Heart right ventricle (tissue), 16 donors: Measurements from ENCODE around the gene UHRF1. TPM values are rescaled to one million over a fixed set of nuclear protein-coding genes. Genes with fewer than 3 reads are reported as not detected.

Experiments
- ATAC-seq, 8 donors: fragments of 200-7000 bp; cut with Tn5 transposase; one replicate each; pipeline ENCODE4 v1.9.1; 2020; ENCODE audit warnings: mild to moderate bottlenecking in 8 of 8, moderate library complexity in 8 of 8, moderate number of reproducible peaks in 1 of 8
- DNase-seq, 2 donors: peaks; one replicate each; pipeline ENCODE4 v3.0.0-alpha.2; 2020
- H3K27ac ChIP-seq, 10 donors: fragments of 200-600 bp; sonication (generic) in 2 of 10; one replicate each; pipeline versions ENCODE4 v1.5.0 to v1.8.0; 2020 to 2022; ENCODE audit warnings: mild to moderate bottlenecking in 3 of 10
- H3K27me3 ChIP-seq, 7 donors: fragments of 200-600 bp; one replicate each; pipeline ENCODE4 v1.8.0; 2021 to 2022; ENCODE audit warnings: mild to moderate bottlenecking in 2 of 7
- H3K36me3 ChIP-seq, 9 donors: fragments of 200-600 bp; sonication (generic) in 1 of 9; one replicate each; pipeline versions ENCODE4 v1.5.0 to v1.8.0; 2020 to 2022; ENCODE audit warnings: mild to moderate bottlenecking in 2 of 9
- H3K4me1 ChIP-seq, 9 donors: fragments of 200-600 bp; sonication (generic) in 1 of 9; one replicate each; pipeline versions ENCODE4 v1.5.0 to v1.8.0; 2020 to 2022; ENCODE audit warnings: mild to moderate bottlenecking in 4 of 9
- H3K4me3 ChIP-seq, 10 donors: fragments of 200-600 bp; sonication (generic) in 2 of 10; one replicate each; pipeline versions ENCODE4 v1.5.0 to v1.8.0; 2020 to 2022; ENCODE audit warnings: mild to moderate bottlenecking in 7 of 10, moderate library complexity in 2 of 10
- H3K9me3 ChIP-seq, 11 donors: fragments of 200-600 bp in 10 of 11; sonication (generic) in 2 of 11; one replicate each; pipeline versions ENCODE4 v1.5.0 to v1.8.0; 2013 to 2022; ENCODE audit warnings: mild to moderate bottlenecking in 2 of 11, control low read depth in 1 of 11, moderate library complexity in 1 of 11
- WGBS, 2 donors: extraction: QIAGEN DNeasy Blood & Tissue Kit; methylation state at CpG; one replicate each; pipeline ENCODE4 v1.1.7; 2013; ENCODE audit warnings: inconsistent platforms in 1 of 2; 5-methylcytosine and 5-hydroxymethylcytosine counted together
- intact Hi-C, 10 donors: fragments of 100-400 bp; cut with DNase I; formaldehyde crosslinking; loops; one replicate each; pipeline versions ENCODE4 v1.11.1 to v1.14.2; 2022
- polyA plus RNA-seq, 2 donors: library from polyadenylated mRNA; stranded (reverse); fragments of 200-250 nt; gene quantifications; one replicate each; pipeline ENCODE4 v1.2.3, GENCODE V29; 2013
- total RNA-seq, 10 donors: library from RNA; stranded (reverse); fragmentation: NEBNext Ultra II Directional in 3 of 10; extraction: Animal tissue kit (Norgen Biotek cat#: 25700) in 3 of 10; gene quantifications; one replicate each; pipeline versions ENCODE4 v1.2.1 to v1.2.4, GENCODE V29; 2021 to 2023
- TF ChIP-seq, protein P1 (sequence below), 9 donors: fragments of 200-600 bp; sonication (generic) in 2 of 9; IDR thresholded peaks; one replicate each; pipeline versions ENCODE4 v1.5.0 to v1.8.0; 2021 to 2022; ENCODE audit warnings: antibody characterized with exemption in 9 of 9, mild to moderate bottlenecking in 5 of 9, moderate library complexity in 1 of 9
- donor health status: Arrhythmogenic right ventricular cardiomyopathy.
- donor health status: ischemic (EF 13 %, LVEDD 7.1; RV severe dilation, severe dysfunction).
- donor health status: healthy with polysubstance abuse.
- donor health status: DM: no; HTN: yes; CAD: no.
- donor health status: DM: no; HTN: no; CAD: no.
- donor health status: ischemic (EF 25% LVEDD 6.9; RV normal size, moderate dysfunction).
- donor health status: ischemic (EF 25% LVEDD 5.7; RV mildly dilated, moderate dysfunction).
- donor health status: healthy.
- donor health status: DM: yes; HTN: yes; CAD: no.
- donor health status: Ischemic cardiomyopathy.
- donor health status: ischemic (EF 35%, LVEDD 5.7; RV mildly dilated, moderate dysfunction).
- donor health status: nonischemic (EF 11% LVEDD 7.7; RV severe dilation, severe dysfunction).
- donor health status: DM: yes; HTN: yes; CAD: no.
- donor health status: PGD.
- donor health status: ischemic (EF 29% LVEDD 5.4; RV normal size, mild dysfunction).
- donor health status: nonischemic (EF 23%, LVEDD 6.1; RV moderate dilation, normal function).

UHRF1 gene
- total and polyA plus RNA-seq, 12 donors, result 0.35 to 6.2 (median 0.75) TPM

DNA sequence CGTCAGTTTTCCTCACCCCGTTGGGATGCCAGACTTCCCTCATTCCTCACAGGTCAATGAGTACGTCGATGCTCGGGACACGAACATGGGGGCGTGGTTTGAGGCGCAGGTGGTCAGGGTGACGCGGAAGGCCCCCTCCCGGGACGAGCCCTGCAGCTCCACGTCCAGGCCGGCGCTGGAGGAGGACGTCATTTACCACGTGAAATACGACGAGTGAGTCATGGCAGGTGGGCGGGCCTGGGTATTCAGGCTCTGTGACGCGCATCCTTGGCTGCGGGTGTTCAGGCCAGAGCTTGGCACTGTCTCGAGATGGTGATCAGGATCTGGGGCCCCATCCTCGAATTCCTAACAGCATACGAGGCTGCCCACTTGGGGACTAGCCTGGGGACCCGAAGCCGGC, 21.4 kb downstream of the UHRF1 start:
- no peak for DNase-seq
- H3K4me1 ChIP-seq, result no peaks in the 10 kb centered on the region
- H3K9me3 ChIP-seq, result no peaks in the 10 kb centered on the region
- 93 to 95% methylated on average over 28 of the region's 28 CpGs for WGBS, 2 donors
- TF ChIP-seq, protein P1, sequence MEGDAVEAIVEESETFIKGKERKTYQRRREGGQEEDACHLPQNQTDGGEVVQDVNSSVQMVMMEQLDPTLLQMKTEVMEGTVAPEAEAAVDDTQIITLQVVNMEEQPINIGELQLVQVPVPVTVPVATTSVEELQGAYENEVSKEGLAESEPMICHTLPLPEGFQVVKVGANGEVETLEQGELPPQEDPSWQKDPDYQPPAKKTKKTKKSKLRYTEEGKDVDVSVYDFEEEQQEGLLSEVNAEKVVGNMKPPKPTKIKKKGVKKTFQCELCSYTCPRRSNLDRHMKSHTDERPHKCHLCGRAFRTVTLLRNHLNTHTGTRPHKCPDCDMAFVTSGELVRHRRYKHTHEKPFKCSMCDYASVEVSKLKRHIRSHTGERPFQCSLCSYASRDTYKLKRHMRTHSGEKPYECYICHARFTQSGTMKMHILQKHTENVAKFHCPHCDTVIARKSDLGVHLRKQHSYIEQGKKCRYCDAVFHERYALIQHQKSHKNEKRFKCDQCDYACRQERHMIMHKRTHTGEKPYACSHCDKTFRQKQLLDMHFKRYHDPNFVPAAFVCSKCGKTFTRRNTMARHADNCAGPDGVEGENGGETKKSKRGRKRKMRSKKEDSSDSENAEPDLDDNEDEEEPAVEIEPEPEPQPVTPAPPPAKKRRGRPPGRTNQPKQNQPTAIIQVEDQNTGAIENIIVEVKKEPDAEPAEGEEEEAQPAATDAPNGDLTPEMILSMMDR (IDR thresholded peaks at IDR 0.05), result no peak
- H3K4me3 ChIP-seq, result no peak overlapping the region
- intact Hi-C loops, result no loop called here
- no peak overlapping the region for H3K27ac ChIP-seq
- H3K36me3 ChIP-seq, result peaks cover 0 to 26% (median 0%) of the 10 kb centered on the region in 9 donors
- ATAC-seq, result no peak
- H3K27me3 ChIP-seq, result no peaks in the 10 kb centered on the region

DNA sequence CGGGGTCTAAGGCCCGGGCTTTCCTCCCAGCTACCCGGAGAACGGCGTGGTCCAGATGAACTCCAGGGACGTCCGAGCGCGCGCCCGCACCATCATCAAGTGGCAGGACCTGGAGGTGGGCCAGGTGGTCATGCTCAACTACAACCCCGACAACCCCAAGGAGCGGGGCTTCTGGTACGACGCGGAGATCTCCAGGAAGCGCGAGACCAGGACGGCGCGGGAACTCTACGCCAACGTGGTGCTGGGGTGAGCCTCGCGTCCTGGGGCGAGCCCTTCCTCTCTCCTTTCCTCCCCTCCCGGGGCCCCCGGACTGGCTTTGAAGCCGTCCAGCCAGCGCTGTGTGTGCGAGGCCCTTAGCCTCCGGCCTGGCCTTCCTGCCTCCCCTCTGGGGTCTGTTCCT, 23.4 kb downstream of the UHRF1 start:
- TF ChIP-seq, protein P1 (IDR thresholded peaks at IDR 0.05), result no peak
- Histone ChIP-seq H3K4me3 (no peak overlapping the region), H3K4me1 (no peaks in the 10 kb centered on the region), H3K9me3 (no peaks in the 10 kb centered on the region), H3K27me3 (no peaks in the 10 kb centered on the region), H3K36me3 (peaks cover 0 to 35% (median 0%) of the 10 kb centered on the region in 9 donors), H3K27ac (no peak overlapping the region)
- intact Hi-C loops, result no loop called here
- 97 to 98% methylated on average over 32 of the region's 32 CpGs for WGBS, 2 donors
- no peak for DNase-seq
- ATAC-seq, result no peak

DNA sequence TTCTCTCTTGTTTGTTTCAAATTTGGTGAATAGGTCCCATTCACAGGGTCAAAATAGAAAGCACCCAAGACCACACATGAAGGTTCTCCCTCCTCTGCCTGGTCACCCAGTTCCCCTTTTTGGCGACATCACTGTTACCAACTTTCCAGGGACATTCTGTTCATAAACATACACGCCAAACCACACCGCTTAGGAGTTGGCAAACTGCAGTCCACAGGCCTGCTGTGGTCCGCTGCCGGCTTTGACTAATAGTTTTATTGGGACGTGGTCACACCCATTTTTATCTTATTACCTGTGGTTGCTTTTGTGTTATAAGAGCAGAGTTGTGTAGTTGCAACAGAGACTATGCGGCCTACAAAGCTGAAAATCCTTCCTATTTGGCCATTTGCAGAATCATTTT, 24.2 kb downstream of the UHRF1 start:
- intact Hi-C loops, result no loop called here
- no peak for DNase-seq
- WGBS, 2 donors, result 81 to 97% methylated on average over 7 of the region's 7 CpGs
- peak in 1 of 8 donors; percentile 39 for ATAC-seq
- TF ChIP-seq, protein P1 (IDR thresholded peaks at IDR 0.05), result no peak
- no peak overlapping the region for H3K4me3 ChIP-seq
- H3K36me3 ChIP-seq, result peaks cover 0 to 35% (median 0%) of the 10 kb centered on the region in 9 donors
- H3K27me3 ChIP-seq, result no peaks in the 10 kb centered on the region
- no peaks in the 10 kb centered on the region for H3K4me1 ChIP-seq
- H3K27ac ChIP-seq, result no peak overlapping the region
- H3K9me3 ChIP-seq, result no peaks in the 10 kb centered on the region

- Histone ChIP-seq H3K27me3 (no peaks in the 10 kb centered on the region), H3K4me3 (no peak overlapping the region), H3K36me3 (peaks cover 0 to 23% (median 0%) of the 10 kb centered on the region in 9 donors), H3K4me1 (no peaks in the 10 kb centered on the region), H3K9me3 (no peaks in the 10 kb centered on the region), H3K27ac (no peak overlapping the region)
- no peak for ATAC-seq
- TF ChIP-seq, protein P1 (IDR thresholded peaks at IDR 0.05), result no peak
- no peak for DNase-seq
- WGBS, 2 donors, result 95% methylated on average over 8 of the region's 8 CpGs
- intact Hi-C loops, result no loop called here
Measured at GRCh38 chr19:4935444-4935843, 26.1 kb downstream of the UHRF1 start.
